HepG2 (cell line): ENCODE results near the gene PSMB3. TPM values are rescaled to one million over a fixed set of nuclear protein-coding genes. Genes with fewer than 3 reads are reported as not detected.
A peak's percentile ranks its signal among the peaks of the same experiment; 100 is the strongest.

Experiments used
- EHMT2 ChIP-seq: fragments of 200-600 bp; sonication (generic); IDR thresholded peaks from 2 replicates; pipeline ENCODE4 v1.7.0; 2017; ENCODE audit warnings: antibody characterized with exemption, low read depth, low read length, borderline replicate concordance
- GTF3A ChIP-seq: sonication (generic); formaldehyde crosslinking; conservative IDR thresholded peaks from 2 replicates; pipeline ENCODE4 v1.4.0; 2020; ENCODE audit warnings: mild to moderate bottlenecking, missing genetic modification reagents
- MEIS1 ChIP-seq: sonication (generic); formaldehyde crosslinking; IDR thresholded peaks from 2 replicates; pipeline ENCODE4 v1.9.0; 2021; ENCODE audit warnings: mild to moderate bottlenecking, missing genetic modification reagents, moderate library complexity, borderline replicate concordance
- NR2F1 ChIP-seq, 2 experiments: fragments of 450-650 bp in 1 of 2; formaldehyde crosslinking in 1 of 2; IDR thresholded peaks; 2 replicates each; pipeline versions ENCODE4 v1.5.0 to v1.6.1; 2016 to 2020; ENCODE audit warnings: mild to moderate bottlenecking in 1 of 2, missing compliant biosample characterization in 1 of 2, missing genetic modification reagents in 1 of 2, moderate library complexity in 1 of 2
- RAD21 ChIP-seq: fragments of 450-650 bp; formaldehyde crosslinking; IDR thresholded peaks from 2 replicates; pipeline ENCODE4 v1.5.0; 2020; ENCODE audit warnings: mild to moderate bottlenecking
- SSRP1 ChIP-seq: IDR thresholded peaks from 2 replicates; pipeline ENCODE4 v1.6.1; 2016; ENCODE audit warnings: control low read depth
- ZC3H13 ChIP-seq: sonication (generic); formaldehyde crosslinking; IDR thresholded peaks from 2 replicates; pipeline ENCODE4 v1.8.1; 2023; ENCODE audit warnings: mild to moderate bottlenecking, missing genetic modification reagents, moderate library complexity
- ZNF781 ChIP-seq: sonication (generic); formaldehyde crosslinking; IDR thresholded peaks from 2 replicates; pipeline ENCODE4 v1.5.1; 2020; ENCODE audit warnings: borderline replicate concordance, mild to moderate bottlenecking, missing genetic modification reagents; ENCODE audit errors: not compliant biosample characterization
- ZNF879 ChIP-seq: sonication (generic); formaldehyde crosslinking; IDR thresholded peaks from 2 replicates; pipeline ENCODE4 v1.8.1; 2023; ENCODE audit warnings: missing genetic modification reagents
- polyA plus RNA-seq, 8 experiments: library from polyadenylated mRNA; depleted of rRNA in 3 of 8; stranded (reverse) in 7 of 8; unstranded in 1 of 8; fragments of >200 nt; fragmentation: Illumina TruSeq in 4 of 8; extraction: Trizol in 4 of 8; gene quantifications; 2 replicates each; pipeline versions ENCODE4 v1.2.1 to v1.2.3, GENCODE V29; 2011 to 2016; ENCODE audit warnings: low read depth in 4 of 8, missing spikeins in 1 of 8, mixed read lengths in 1 of 8; ENCODE audit not compliant: insufficient read depth in 1 of 8
- total RNA-seq, 5 experiments: library from RNA; depleted of rRNA; stranded (reverse); fragments of >200 nt; fragmentation: Illumina TruSeq; extraction: Trizol; gene quantifications; 2 replicates each; pipeline ENCODE4 v1.2.3, GENCODE V29; 2016; ENCODE audit warnings: low read depth in 1 of 5
- TF ChIP-seq, protein P1 (sequence below): sonication (generic); formaldehyde crosslinking; IDR thresholded peaks from 2 replicates; pipeline ENCODE4 v1.4.0; 2020; ENCODE audit warnings: missing genetic modification reagents, borderline replicate concordance
- TF ChIP-seq, protein P2 (sequence below): fragments of 450-650 bp; IDR thresholded peaks from 2 replicates; pipeline ENCODE4 v1.6.1; 2017
- TF ChIP-seq, protein P3 (sequence below): sonication (generic); formaldehyde crosslinking; IDR thresholded peaks from 2 replicates; pipeline ENCODE4 v1.5.1; 2020; ENCODE audit warnings: missing genetic modification reagents, mild to moderate bottlenecking, borderline replicate concordance
- TF ChIP-seq, protein P4 (sequence below): sonication (generic); formaldehyde crosslinking; IDR thresholded peaks from 2 replicates; pipeline ENCODE4 v1.4.0; 2020; ENCODE audit warnings: missing genetic modification reagents, borderline replicate concordance
- TF ChIP-seq, protein P5 (sequence below): IDR thresholded peaks from 2 replicates; pipeline ENCODE4 v1.6.1; 2016; ENCODE audit warnings: low read depth, control low read depth

PSMB3 gene
- total and polyA plus RNA-seq, 2 of the 13 experiments (the other 11 are each of a cell fraction or from before 2014, with no cell fraction given): 366 to 517 TPM

DNA sequence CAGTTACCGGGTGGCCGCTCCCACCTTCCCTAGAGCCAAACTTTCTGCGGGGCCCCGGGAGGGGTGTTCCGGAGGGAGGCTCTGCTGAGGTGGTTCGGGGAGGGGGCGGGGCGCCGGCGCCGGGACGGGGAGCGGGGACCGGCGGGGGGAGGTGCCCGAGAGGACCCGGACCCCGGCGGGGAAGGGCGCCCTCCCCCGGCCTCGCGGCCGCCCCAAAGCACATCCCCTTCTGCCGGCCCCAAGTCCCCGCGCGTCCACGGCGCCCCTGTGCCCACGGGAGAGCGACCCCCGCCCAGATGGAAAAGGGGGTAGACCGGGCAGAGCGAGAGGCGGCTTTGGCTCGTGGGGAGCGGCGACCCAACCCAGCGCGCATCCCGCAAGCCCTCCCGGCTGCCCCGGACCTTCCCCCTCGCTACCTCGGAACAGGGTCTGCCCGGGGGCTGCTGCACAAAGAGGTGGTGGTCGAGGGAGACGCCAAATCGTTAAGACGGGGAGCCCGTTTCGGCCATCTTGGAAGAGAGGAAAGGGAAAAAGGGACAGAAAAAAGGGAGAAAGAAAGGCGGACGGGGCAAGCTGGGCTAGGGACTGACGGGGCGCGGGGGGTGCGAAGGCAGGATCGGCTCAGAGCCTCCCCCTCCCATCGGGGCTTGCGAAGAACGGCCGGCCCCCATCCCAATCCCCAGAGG lies 4.9 kb upstream of the PSMB3 start (continued):
- TF ChIP-seq ZNF879 (CRISPR knock-in tag) (no peak), MEIS1 (CRISPR knock-in tag) (peak; percentile 18; the same call in 1 of the 2 replicates), ZC3H13 (0 out of 2 replicates have a peak, but pooled peaks have one; percentile 21), ZNF781 (CRISPR knock-in tag) (peak; percentile 79), GTF3A (no peak), EHMT2 (no peak), RAD21 (CRISPR knock-in tag) (peak; percentile 24; the same call in 1 of the 2 replicates), NR2F1 (CRISPR knock-in tag; IDR thresholded peaks at IDR 0.05) (no peak), SSRP1 (CRISPR knock-in tag) (no peak; the same call in 1 of the 2 replicates)
- TF ChIP-seq, protein P1, sequence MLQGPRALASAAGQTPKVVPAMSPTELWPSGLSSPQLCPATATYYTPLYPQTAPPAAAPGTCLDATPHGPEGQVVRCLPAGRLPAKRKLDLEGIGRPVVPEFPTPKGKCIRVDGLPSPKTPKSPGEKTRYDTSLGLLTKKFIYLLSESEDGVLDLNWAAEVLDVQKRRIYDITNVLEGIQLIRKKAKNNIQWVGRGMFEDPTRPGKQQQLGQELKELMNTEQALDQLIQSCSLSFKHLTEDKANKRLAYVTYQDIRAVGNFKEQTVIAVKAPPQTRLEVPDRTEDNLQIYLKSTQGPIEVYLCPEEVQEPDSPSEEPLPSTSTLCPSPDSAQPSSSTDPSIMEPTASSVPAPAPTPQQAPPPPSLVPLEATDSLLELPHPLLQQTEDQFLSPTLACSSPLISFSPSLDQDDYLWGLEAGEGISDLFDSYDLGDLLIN: no peak
- TF ChIP-seq, protein P2, sequence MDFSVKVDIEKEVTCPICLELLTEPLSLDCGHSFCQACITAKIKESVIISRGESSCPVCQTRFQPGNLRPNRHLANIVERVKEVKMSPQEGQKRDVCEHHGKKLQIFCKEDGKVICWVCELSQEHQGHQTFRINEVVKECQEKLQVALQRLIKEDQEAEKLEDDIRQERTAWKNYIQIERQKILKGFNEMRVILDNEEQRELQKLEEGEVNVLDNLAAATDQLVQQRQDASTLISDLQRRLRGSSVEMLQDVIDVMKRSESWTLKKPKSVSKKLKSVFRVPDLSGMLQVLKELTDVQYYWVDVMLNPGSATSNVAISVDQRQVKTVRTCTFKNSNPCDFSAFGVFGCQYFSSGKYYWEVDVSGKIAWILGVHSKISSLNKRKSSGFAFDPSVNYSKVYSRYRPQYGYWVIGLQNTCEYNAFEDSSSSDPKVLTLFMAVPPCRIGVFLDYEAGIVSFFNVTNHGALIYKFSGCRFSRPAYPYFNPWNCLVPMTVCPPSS: no peak
- TF ChIP-seq, protein P3, sequence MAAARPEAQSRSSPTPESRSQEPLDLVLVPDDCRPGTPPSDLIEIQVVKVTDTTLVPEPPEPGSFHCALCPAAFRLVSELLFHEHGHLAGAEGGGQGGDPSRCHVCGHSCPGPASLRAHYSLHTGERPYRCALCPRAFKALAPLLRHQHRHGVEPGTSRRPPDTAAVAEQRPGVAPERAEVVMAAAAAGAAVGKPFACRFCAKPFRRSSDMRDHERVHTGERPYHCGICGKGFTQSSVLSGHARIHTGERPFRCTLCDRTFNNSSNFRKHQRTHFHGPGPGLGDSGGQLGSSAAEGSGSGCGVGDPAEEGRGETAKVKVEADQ: peak; percentile 74; the same call in 1 of the 2 replicates
- TF ChIP-seq, protein P4, sequence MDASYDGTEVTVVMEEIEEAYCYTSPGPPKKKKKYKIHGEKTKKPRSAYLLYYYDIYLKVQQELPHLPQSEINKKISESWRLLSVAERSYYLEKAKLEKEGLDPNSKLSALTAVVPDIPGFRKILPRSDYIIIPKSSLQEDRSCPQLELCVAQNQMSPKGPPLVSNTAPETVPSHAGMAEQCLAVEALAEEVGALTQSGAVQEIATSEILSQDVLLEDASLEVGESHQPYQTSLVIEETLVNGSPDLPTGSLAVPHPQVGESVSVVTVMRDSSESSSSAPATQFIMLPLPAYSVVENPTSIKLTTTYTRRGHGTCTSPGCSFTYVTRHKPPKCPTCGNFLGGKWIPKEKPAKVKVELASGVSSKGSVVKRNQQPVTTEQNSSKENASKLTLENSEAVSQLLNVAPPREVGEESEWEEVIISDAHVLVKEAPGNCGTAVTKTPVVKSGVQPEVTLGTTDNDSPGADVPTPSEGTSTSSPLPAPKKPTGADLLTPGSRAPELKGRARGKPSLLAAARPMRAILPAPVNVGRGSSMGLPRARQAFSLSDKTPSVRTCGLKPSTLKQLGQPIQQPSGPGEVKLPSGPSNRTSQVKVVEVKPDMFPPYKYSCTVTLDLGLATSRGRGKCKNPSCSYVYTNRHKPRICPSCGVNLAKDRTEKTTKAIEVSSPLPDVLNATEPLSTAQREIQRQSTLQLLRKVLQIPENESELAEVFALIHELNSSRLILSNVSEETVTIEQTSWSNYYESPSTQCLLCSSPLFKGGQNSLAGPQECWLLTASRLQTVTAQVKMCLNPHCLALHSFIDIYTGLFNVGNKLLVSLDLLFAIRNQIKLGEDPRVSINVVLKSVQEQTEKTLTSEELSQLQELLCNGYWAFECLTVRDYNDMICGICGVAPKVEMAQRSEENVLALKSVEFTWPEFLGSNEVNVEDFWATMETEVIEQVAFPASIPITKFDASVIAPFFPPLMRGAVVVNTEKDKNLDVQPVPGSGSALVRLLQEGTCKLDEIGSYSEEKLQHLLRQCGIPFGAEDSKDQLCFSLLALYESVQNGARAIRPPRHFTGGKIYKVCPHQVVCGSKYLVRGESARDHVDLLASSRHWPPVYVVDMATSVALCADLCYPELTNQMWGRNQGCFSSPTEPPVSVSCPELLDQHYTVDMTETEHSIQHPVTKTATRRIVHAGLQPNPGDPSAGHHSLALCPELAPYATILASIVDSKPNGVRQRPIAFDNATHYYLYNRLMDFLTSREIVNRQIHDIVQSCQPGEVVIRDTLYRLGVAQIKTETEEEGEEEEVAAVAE: no peak
- TF ChIP-seq, protein P5, sequence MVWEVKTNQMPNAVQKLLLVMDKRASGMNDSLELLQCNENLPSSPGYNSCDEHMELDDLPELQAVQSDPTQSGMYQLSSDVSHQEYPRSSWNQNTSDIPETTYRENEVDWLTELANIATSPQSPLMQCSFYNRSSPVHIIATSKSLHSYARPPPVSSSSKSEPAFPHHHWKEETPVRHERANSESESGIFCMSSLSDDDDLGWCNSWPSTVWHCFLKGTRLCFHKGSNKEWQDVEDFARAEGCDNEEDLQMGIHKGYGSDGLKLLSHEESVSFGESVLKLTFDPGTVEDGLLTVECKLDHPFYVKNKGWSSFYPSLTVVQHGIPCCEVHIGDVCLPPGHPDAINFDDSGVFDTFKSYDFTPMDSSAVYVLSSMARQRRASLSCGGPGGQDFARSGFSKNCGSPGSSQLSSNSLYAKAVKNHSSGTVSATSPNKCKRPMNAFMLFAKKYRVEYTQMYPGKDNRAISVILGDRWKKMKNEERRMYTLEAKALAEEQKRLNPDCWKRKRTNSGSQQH (CRISPR knock-in tag): no peak
